ENCODE measurements around the gene MYBBP1A.

Gene MYBBP1A

GRCh38 chr17:4542726-4543191 is 12.4 kb downstream of the MYBBP1A start:
- Histone ChIP-seq H3K27me3 (ENCODE audit: insufficient read depth, insufficient read length) (no peaks in the 10 kb centered on the region), H3K9ac (ENCODE audit: insufficient read length, low read depth) (peak overlapping the region; percentile 32), H3K4me3 (ENCODE audit: insufficient read length, low read depth) (no peak overlapping the region), H3K36me3 (ENCODE audit: insufficient read depth, insufficient read length, low read length) (peaks cover 89% of the 10 kb centered on the region), H3K4me1 (ENCODE audit: insufficient read depth, insufficient read length) (peaks cover 2% of the 10 kb centered on the region), H3K9me3 (ENCODE audit: insufficient read depth, low read length) (no peaks in the 10 kb centered on the region)
- TF ChIP-seq SUZ12 (IDR thresholded peaks at IDR 0.05; ENCODE audit: extremely low read depth, insufficient read depth, insufficient read length) (no peak), ZNF274 (IDR thresholded peaks at IDR 0.05; ENCODE audit: low read depth, low read length) (no peak), YY1 (IDR thresholded peaks at IDR 0.05; ENCODE audit: insufficient read depth, insufficient read length) (no peak)
- DNase-seq (ENCODE audit: low read depth, low spot score): no peak

GRCh38 chr17:4542003-4542725 is 13.0 kb downstream of the MYBBP1A start:
- no peak for DNase-seq (ENCODE audit: low read depth, low spot score)
- H3K9ac ChIP-seq (ENCODE audit: insufficient read length, low read depth): peak overlapping the region; percentile 32
- H3K36me3 ChIP-seq (ENCODE audit: insufficient read depth, insufficient read length, low read length): peaks cover 89% of the 10 kb centered on the region
- H3K4me1 ChIP-seq (ENCODE audit: insufficient read depth, insufficient read length): peaks cover 2% of the 10 kb centered on the region
- H3K9me3 ChIP-seq (ENCODE audit: insufficient read depth, low read length): no peaks in the 10 kb centered on the region
- H3K4me3 ChIP-seq (ENCODE audit: insufficient read length, low read depth): no peak overlapping the region
- no peaks in the 10 kb centered on the region for H3K27me3 ChIP-seq (ENCODE audit: insufficient read depth, insufficient read length)
- no peak for TF ChIP-seq YY1 (IDR thresholded peaks at IDR 0.05; ENCODE audit: insufficient read depth, insufficient read length)
- TF ChIP-seq ZNF274 (IDR thresholded peaks at IDR 0.05; ENCODE audit: low read depth, low read length): no peak
- no peak for TF ChIP-seq SUZ12 (IDR thresholded peaks at IDR 0.05; ENCODE audit: extremely low read depth, insufficient read depth, insufficient read length)

- no peak overlapping the region for H3K4me3 ChIP-seq (ENCODE audit: insufficient read length, low read depth)
- H3K36me3 ChIP-seq (ENCODE audit: insufficient read depth, insufficient read length, low read length): peaks cover 87% of the 10 kb centered on the region
- no peaks in the 10 kb centered on the region for H3K27me3 ChIP-seq (ENCODE audit: insufficient read depth, insufficient read length)
- H3K9me3 ChIP-seq (ENCODE audit: insufficient read depth, low read length): no peaks in the 10 kb centered on the region
- H3K9ac ChIP-seq (ENCODE audit: insufficient read length, low read depth): no peak overlapping the region
- H3K4me1 ChIP-seq (ENCODE audit: insufficient read depth, insufficient read length): peaks cover 2% of the 10 kb centered on the region
- no peak for DNase-seq (ENCODE audit: low read depth, low spot score)
- TF ChIP-seq YY1 (IDR thresholded peaks at IDR 0.05; ENCODE audit: insufficient read depth, insufficient read length) (no peak), ZNF274 (IDR thresholded peaks at IDR 0.05; ENCODE audit: low read depth, low read length) (no peak), SUZ12 (IDR thresholded peaks at IDR 0.05; ENCODE audit: extremely low read depth, insufficient read depth, insufficient read length) (no peak)
Measured at GRCh38 chr17:4541328-4542002, 13.7 kb downstream of the MYBBP1A start.

DNA sequence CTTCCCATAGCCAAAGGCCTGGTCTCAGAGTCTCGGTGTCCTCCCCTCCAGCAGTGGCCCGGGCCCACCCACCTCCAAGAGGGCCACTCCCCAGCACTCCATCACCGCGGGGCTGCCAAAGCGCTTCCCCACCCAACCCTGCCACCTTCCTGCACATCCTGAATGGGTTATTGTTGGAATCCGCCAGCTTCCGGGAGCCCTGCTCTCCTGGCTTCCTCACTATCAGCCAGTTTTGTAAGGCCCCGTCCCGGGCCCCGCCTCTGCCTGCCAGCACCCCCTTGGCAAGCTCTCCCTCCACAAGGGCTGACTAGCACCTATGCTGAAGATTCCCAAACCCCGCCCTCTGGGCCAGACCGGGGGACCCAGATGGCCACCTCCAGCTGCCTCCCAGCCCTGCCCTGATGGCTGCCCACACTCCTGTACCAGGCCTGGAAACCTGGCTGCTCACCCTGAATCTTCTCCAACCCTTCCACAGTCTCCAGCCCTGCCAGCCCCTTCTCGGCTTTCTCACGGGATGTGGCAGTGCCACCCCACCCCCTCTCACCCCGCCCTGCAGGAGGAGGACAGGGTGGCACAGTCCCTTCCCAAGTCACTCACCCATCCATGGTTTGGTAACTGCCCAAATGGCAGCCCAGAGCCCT is 14.4 kb downstream of the MYBBP1A start:
- Histone ChIP-seq H3K9me3 (ENCODE audit: insufficient read depth, low read length) (no peaks in the 10 kb centered on the region), H3K36me3 (ENCODE audit: insufficient read depth, insufficient read length, low read length) (peaks cover 82% of the 10 kb centered on the region), H3K4me3 (ENCODE audit: insufficient read length, low read depth) (no peak overlapping the region), H3K27me3 (ENCODE audit: insufficient read depth, insufficient read length) (no peaks in the 10 kb centered on the region), H3K9ac (ENCODE audit: insufficient read length, low read depth) (no peak overlapping the region), H3K4me1 (ENCODE audit: insufficient read depth, insufficient read length) (peaks cover 2% of the 10 kb centered on the region)
- TF ChIP-seq YY1 (IDR thresholded peaks at IDR 0.05; ENCODE audit: insufficient read depth, insufficient read length): no peak
- TF ChIP-seq ZNF274 (IDR thresholded peaks at IDR 0.05; ENCODE audit: low read depth, low read length): no peak
- no peak for TF ChIP-seq SUZ12 (IDR thresholded peaks at IDR 0.05; ENCODE audit: extremely low read depth, insufficient read depth, insufficient read length)
- DNase-seq (ENCODE audit: low read depth, low spot score): no peak

- peaks cover 2% of the 10 kb centered on the region for H3K4me1 ChIP-seq (ENCODE audit: insufficient read depth, insufficient read length)
- H3K9ac ChIP-seq (ENCODE audit: insufficient read length, low read depth): no peak overlapping the region
- no peaks in the 10 kb centered on the region for H3K9me3 ChIP-seq (ENCODE audit: insufficient read depth, low read length)
- no peak for DNase-seq (ENCODE audit: low read depth, low spot score)
- peaks cover 77% of the 10 kb centered on the region for H3K36me3 ChIP-seq (ENCODE audit: insufficient read depth, insufficient read length, low read length)
- no peak overlapping the region for H3K4me3 ChIP-seq (ENCODE audit: insufficient read length, low read depth)
- TF ChIP-seq SUZ12 (IDR thresholded peaks at IDR 0.05; ENCODE audit: extremely low read depth, insufficient read depth, insufficient read length) (no peak), YY1 (IDR thresholded peaks at IDR 0.05; ENCODE audit: insufficient read depth, insufficient read length) (no peak), ZNF274 (IDR thresholded peaks at IDR 0.05; ENCODE audit: low read depth, low read length) (no peak)
- H3K27me3 ChIP-seq (ENCODE audit: insufficient read depth, insufficient read length): no peaks in the 10 kb centered on the region
Measured at GRCh38 chr17:4540224-4540651, 14.9 kb downstream of the MYBBP1A start.

DNA sequence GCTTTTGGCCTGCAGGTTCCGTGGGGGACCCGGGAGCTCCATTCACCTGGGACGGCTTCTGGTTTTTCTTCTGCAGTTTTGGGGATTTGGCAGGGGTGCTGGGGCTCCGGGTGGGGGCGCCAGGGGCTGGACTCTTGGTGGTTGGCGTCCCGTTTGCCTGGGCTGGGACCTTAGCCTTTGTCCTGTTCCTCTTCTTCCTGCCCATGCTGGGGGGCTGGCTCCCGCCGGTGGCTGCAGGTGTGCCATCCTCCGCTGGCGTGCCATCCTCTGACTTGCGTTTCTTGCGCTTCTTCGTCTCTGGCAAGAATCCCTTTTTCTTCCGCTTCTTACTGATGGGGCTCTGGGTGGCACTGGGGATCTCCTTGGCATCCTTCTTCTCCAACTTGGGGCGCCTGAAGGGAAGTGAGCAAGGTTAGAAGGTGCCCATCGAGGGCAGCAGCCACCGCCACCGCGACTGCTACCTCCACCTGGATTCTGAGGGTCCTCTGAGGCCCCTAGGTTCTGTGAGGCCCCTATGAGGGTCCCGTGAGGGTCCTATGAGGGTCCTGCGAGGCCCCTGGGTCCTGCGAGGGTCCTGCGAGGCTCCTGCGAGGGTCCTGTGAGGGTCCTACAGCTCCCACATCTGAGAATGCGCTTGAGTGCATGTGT is 15.5 kb downstream of the MYBBP1A start:
- H3K4me1 ChIP-seq (ENCODE audit: insufficient read depth, insufficient read length): peaks cover 2% of the 10 kb centered on the region
- no peak overlapping the region for H3K4me3 ChIP-seq (ENCODE audit: insufficient read length, low read depth)
- no peak for TF ChIP-seq SUZ12 (IDR thresholded peaks at IDR 0.05; ENCODE audit: extremely low read depth, insufficient read depth, insufficient read length)
- no peak for TF ChIP-seq YY1 (IDR thresholded peaks at IDR 0.05; ENCODE audit: insufficient read depth, insufficient read length)
- no peak for TF ChIP-seq ZNF274 (IDR thresholded peaks at IDR 0.05; ENCODE audit: low read depth, low read length)
- no peaks in the 10 kb centered on the region for H3K27me3 ChIP-seq (ENCODE audit: insufficient read depth, insufficient read length)
- H3K36me3 ChIP-seq (ENCODE audit: insufficient read depth, insufficient read length, low read length): peaks cover 74% of the 10 kb centered on the region
- DNase-seq (ENCODE audit: low read depth, low spot score): no peak
- H3K9ac ChIP-seq (ENCODE audit: insufficient read length, low read depth): no peak overlapping the region
- no peaks in the 10 kb centered on the region for H3K9me3 ChIP-seq (ENCODE audit: insufficient read depth, low read length)
